Osteoblast (primary cell): ENCODE data around the gene BIN1. TPM values are rescaled to one million over a fixed set of nuclear protein-coding genes. Genes with fewer than 3 reads are reported as not detected.

ENCODE experiments used
- DNase-seq: peaks from one replicate; pipeline ENCODE4 v3.0.0; 2011; ENCODE audit warnings: low spot score, mixed read lengths; ENCODE audit not compliant: insufficient read length; ENCODE audit errors: missing footprints
- H2AFZ ChIP-seq: 2 replicates; pipeline ENCODE4 v1.6.0; 2011; ENCODE audit warnings: mild to moderate bottlenecking, low read length
- H3K27ac ChIP-seq: 2 replicates; pipeline ENCODE4 v1.5.1; 2011; ENCODE audit warnings: mild to moderate bottlenecking, low read depth, low read length, moderate library complexity
- H3K27me3 ChIP-seq: 2 replicates; pipeline ENCODE4 v1.6.0; 2012; ENCODE audit warnings: mild to moderate bottlenecking, control low read depth, inconsistent platforms, low read length, moderate library complexity; ENCODE audit not compliant: insufficient read depth
- H3K36me3 ChIP-seq: 2 replicates; pipeline ENCODE4 v1.5.1; 2011; ENCODE audit warnings: mild to moderate bottlenecking, low read length, control low read depth, moderate library complexity; ENCODE audit not compliant: insufficient read depth
- H3K4me1 ChIP-seq: 2 replicates; pipeline ENCODE4 v1.5.1; 2011; ENCODE audit warnings: mild to moderate bottlenecking, low read length, control low read depth, moderate library complexity; ENCODE audit not compliant: insufficient read depth
- H3K4me2 ChIP-seq: 2 replicates; pipeline ENCODE4 v1.6.0; 2011; ENCODE audit warnings: mild to moderate bottlenecking, low read length; ENCODE audit not compliant: insufficient read depth
- H3K4me3 ChIP-seq: fragments of 200-600 bp; sonication (generic); 3 replicates; pipeline ENCODE4 v1.5.1; 2012; ENCODE audit warnings: mild to moderate bottlenecking, low read length, inconsistent platforms; ENCODE audit not compliant: insufficient read depth
- H3K79me2 ChIP-seq: 2 replicates; pipeline ENCODE4 v1.6.0; 2012; ENCODE audit warnings: mild to moderate bottlenecking, low read length, control low read depth, inconsistent platforms; ENCODE audit not compliant: insufficient read depth
- H3K9me3 ChIP-seq: 2 replicates; pipeline ENCODE4 v1.5.1; 2011; ENCODE audit warnings: low read depth, low read length, control low read depth
- H4K20me1 ChIP-seq: 2 replicates; pipeline ENCODE4 v1.6.0; 2012; ENCODE audit warnings: mild to moderate bottlenecking, low read length, control low read depth; ENCODE audit not compliant: insufficient read depth
- CTCF ChIP-seq: IDR thresholded peaks from 2 replicates; pipeline ENCODE4 v1.5.1; 2011; ENCODE audit warnings: mild to moderate bottlenecking, low read depth, low read length, moderate library complexity; ENCODE audit errors: extremely low read depth
- total RNA-seq: library from RNA; depleted of rRNA; stranded (reverse); fragments of >200 nt; gene quantifications from 2 replicates; pipeline ENCODE4 v1.2.3, GENCODE V29; 2012

BIN1 gene
- total RNA-seq, 1 donor, result 85.4 TPM

GRCh38 chr2:127125821-127126220 lies 18.9 kb upstream of the BIN1 start:
- no peak overlapping the region for H2AFZ ChIP-seq
- H3K9me3 ChIP-seq, result no peaks in the 10 kb centered on the region
- H4K20me1 ChIP-seq, result no peaks in the 10 kb centered on the region
- no peak overlapping the region for H3K27ac ChIP-seq
- H3K4me2 ChIP-seq, result no peak overlapping the region
- H3K36me3 ChIP-seq, result no peaks in the 10 kb centered on the region
- DNase-seq, result no peak
- H3K4me1 ChIP-seq, result no peaks in the 10 kb centered on the region
- H3K4me3 ChIP-seq, result no peak overlapping the region
- no peaks in the 10 kb centered on the region for H3K79me2 ChIP-seq
- H3K27me3 ChIP-seq, result peaks cover 4% of the 10 kb centered on the region
- no peak for TF ChIP-seq CTCF

GRCh38 chr2:127124426-127124825 lies 17.5 kb upstream of the BIN1 start:
- H3K79me2 ChIP-seq, result no peaks in the 10 kb centered on the region
- no peak overlapping the region for H3K27ac ChIP-seq
- H3K4me1 ChIP-seq, result no peaks in the 10 kb centered on the region
- peaks cover 4% of the 10 kb centered on the region for H3K27me3 ChIP-seq
- TF ChIP-seq CTCF, result no peak
- H3K36me3 ChIP-seq, result no peaks in the 10 kb centered on the region
- H3K4me3 ChIP-seq, result no peak overlapping the region
- H4K20me1 ChIP-seq, result no peaks in the 10 kb centered on the region
- H2AFZ ChIP-seq, result no peak overlapping the region
- no peak for DNase-seq
- H3K9me3 ChIP-seq, result no peaks in the 10 kb centered on the region
- H3K4me2 ChIP-seq, result no peak overlapping the region

- Histone ChIP-seq H3K9me3 (no peaks in the 10 kb centered on the region), H3K36me3 (no peaks in the 10 kb centered on the region), H3K4me1 (no peaks in the 10 kb centered on the region), H3K27ac (no peak overlapping the region), H3K4me3 (no peak overlapping the region), H3K4me2 (no peak overlapping the region), H3K79me2 (no peaks in the 10 kb centered on the region), H4K20me1 (no peaks in the 10 kb centered on the region), H2AFZ (no peak overlapping the region), H3K27me3 (peaks cover 4% of the 10 kb centered on the region)
- no peak for DNase-seq
- TF ChIP-seq CTCF, result no peak
These were observed 15.5 kb upstream of the BIN1 start for GRCh38 chr2:127122361-127123027.

- no peak overlapping the region for H3K27ac ChIP-seq
- H3K36me3 ChIP-seq, result no peaks in the 10 kb centered on the region
- H3K9me3 ChIP-seq, result no peaks in the 10 kb centered on the region
- H3K4me2 ChIP-seq, result no peak overlapping the region
- H3K4me3 ChIP-seq, result no peak overlapping the region
- H2AFZ ChIP-seq, result no peak overlapping the region
- no peaks in the 10 kb centered on the region for H3K4me1 ChIP-seq
- no peaks in the 10 kb centered on the region for H3K27me3 ChIP-seq
- no peak for DNase-seq
- H3K79me2 ChIP-seq, result no peaks in the 10 kb centered on the region
- no peak for TF ChIP-seq CTCF
- H4K20me1 ChIP-seq, result no peaks in the 10 kb centered on the region
These were observed 14.8 kb upstream of the BIN1 start for GRCh38 chr2:127121776-127122176.
